ENCODE data around the gene SRRD. TPM values are rescaled to one million over a fixed set of nuclear protein-coding genes. Genes with fewer than 3 reads are reported as not detected.
A peak's percentile ranks its signal among the peaks of the same experiment; 100 is the strongest.

The SRRD gene
- total and polyA plus RNA-seq, 2 of the 13 experiments (the other 11 are each of a cell fraction or from before 2014, with no cell fraction given): 22.8 to 36.6 TPM

- peak; percentile 48; the same call in 1 of the 2 replicates for TF ChIP-seq PRDM15 (CRISPR knock-in tag; IDR thresholded peaks at IDR 0.05)
- no peak for TF ChIP-seq ZNF33A (CRISPR knock-in tag; IDR thresholded peaks at IDR 0.05; ENCODE audit: borderline replicate concordance)
- peak; percentile 73; the same call in 1 of the 2 replicates for TF ChIP-seq ZNF670 (CRISPR knock-in tag; IDR thresholded peaks at IDR 0.05; ENCODE audit: borderline replicate concordance)
- TF ChIP-seq ZBTB42 (CRISPR knock-in tag; IDR thresholded peaks at IDR 0.05): 0 out of 2 replicates have a peak, but pooled peaks have one; percentile 29
- TF ChIP-seq ELF4 (CRISPR knock-in tag; IDR thresholded peaks at IDR 0.05; ENCODE audit: borderline replicate concordance): peak; percentile 94; the same call in 1 of the 2 replicates
- no peak for TF ChIP-seq MAFF (IDR thresholded peaks at IDR 0.05; ENCODE audit: low read depth, low read length)
- peak; percentile 83 for TF ChIP-seq PCBP1 (IDR thresholded peaks at IDR 0.05; ENCODE audit: borderline replicate concordance, low read depth, low read length)
- TF ChIP-seq, protein P1, sequence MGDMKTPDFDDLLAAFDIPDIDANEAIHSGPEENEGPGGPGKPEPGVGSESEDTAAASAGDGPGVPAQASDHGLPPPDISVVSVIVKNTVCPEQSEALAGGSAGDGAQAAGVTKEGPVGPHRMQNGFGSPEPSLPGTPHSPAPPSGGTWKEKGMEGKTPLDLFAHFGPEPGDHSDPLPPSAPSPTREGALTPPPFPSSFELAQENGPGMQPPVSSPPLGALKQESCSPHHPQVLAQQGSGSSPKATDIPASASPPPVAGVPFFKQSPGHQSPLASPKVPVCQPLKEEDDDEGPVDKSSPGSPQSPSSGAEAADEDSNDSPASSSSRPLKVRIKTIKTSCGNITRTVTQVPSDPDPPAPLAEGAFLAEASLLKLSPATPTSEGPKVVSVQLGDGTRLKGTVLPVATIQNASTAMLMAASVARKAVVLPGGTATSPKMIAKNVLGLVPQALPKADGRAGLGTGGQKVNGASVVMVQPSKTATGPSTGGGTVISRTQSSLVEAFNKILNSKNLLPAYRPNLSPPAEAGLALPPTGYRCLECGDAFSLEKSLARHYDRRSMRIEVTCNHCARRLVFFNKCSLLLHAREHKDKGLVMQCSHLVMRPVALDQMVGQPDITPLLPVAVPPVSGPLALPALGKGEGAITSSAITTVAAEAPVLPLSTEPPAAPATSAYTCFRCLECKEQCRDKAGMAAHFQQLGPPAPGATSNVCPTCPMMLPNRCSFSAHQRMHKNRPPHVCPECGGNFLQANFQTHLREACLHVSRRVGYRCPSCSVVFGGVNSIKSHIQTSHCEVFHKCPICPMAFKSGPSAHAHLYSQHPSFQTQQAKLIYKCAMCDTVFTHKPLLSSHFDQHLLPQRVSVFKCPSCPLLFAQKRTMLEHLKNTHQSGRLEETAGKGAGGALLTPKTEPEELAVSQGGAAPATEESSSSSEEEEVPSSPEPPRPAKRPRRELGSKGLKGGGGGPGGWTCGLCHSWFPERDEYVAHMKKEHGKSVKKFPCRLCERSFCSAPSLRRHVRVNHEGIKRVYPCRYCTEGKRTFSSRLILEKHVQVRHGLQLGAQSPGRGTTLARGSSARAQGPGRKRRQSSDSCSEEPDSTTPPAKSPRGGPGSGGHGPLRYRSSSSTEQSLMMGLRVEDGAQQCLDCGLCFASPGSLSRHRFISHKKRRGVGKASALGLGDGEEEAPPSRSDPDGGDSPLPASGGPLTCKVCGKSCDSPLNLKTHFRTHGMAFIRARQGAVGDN (CRISPR knock-in tag; IDR thresholded peaks at IDR 0.05): peak; percentile 87
- no peak for TF ChIP-seq NONO (IDR thresholded peaks at IDR 0.05)
- TF ChIP-seq NONO (CRISPR knock-in tag; conservative IDR thresholded peaks at IDR 0.05): peak; percentile 85
- TF ChIP-seq GMEB1 (CRISPR knock-in tag; IDR thresholded peaks at IDR 0.05; ENCODE audit: borderline replicate concordance): peak; percentile 93
- TF ChIP-seq MTA1 (CRISPR knock-in tag; IDR thresholded peaks at IDR 0.05; ENCODE audit: borderline replicate concordance): peak; percentile 73; the same call in 1 of the 2 replicates
- TF ChIP-seq RAD21 (CRISPR knock-in tag; IDR thresholded peaks at IDR 0.05): peak; percentile 65
- no peak for TF ChIP-seq ZNF326 (CRISPR knock-in tag; IDR thresholded peaks at IDR 0.05; ENCODE audit: borderline replicate concordance)
- 0 out of 2 replicates have a peak, but pooled peaks have one; percentile 38 for TF ChIP-seq GTF3A (CRISPR knock-in tag; conservative IDR thresholded peaks at IDR 0.05)
- peak; percentile 62 for TF ChIP-seq MED8 (CRISPR knock-in tag; IDR thresholded peaks at IDR 0.05; ENCODE audit: insufficient replicate concordance)
- TF ChIP-seq, protein P2, sequence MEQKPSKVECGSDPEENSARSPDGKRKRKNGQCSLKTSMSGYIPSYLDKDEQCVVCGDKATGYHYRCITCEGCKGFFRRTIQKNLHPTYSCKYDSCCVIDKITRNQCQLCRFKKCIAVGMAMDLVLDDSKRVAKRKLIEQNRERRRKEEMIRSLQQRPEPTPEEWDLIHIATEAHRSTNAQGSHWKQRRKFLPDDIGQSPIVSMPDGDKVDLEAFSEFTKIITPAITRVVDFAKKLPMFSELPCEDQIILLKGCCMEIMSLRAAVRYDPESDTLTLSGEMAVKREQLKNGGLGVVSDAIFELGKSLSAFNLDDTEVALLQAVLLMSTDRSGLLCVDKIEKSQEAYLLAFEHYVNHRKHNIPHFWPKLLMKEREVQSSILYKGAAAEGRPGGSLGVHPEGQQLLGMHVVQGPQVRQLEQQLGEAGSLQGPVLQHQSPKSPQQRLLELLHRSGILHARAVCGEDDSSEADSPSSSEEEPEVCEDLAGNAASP (CRISPR knock-in tag; IDR thresholded peaks at IDR 0.05; ENCODE audit: borderline replicate concordance): peak; percentile 54; the same call in 1 of the 2 replicates
Measured at GRCh38 chr22:26512149-26512793, 28.6 kb downstream of the SRRD start, which contains the start of gene TFIP11 (continued).
